ENCODE data around the gene USP40. TPM values are rescaled to one million over a fixed set of nuclear protein-coding genes. Genes with fewer than 3 reads are reported as not detected.

USP40 gene
- total RNA-seq, 2 donors from 2014 or later = 12.9 to 22.4 TPM

DNA sequence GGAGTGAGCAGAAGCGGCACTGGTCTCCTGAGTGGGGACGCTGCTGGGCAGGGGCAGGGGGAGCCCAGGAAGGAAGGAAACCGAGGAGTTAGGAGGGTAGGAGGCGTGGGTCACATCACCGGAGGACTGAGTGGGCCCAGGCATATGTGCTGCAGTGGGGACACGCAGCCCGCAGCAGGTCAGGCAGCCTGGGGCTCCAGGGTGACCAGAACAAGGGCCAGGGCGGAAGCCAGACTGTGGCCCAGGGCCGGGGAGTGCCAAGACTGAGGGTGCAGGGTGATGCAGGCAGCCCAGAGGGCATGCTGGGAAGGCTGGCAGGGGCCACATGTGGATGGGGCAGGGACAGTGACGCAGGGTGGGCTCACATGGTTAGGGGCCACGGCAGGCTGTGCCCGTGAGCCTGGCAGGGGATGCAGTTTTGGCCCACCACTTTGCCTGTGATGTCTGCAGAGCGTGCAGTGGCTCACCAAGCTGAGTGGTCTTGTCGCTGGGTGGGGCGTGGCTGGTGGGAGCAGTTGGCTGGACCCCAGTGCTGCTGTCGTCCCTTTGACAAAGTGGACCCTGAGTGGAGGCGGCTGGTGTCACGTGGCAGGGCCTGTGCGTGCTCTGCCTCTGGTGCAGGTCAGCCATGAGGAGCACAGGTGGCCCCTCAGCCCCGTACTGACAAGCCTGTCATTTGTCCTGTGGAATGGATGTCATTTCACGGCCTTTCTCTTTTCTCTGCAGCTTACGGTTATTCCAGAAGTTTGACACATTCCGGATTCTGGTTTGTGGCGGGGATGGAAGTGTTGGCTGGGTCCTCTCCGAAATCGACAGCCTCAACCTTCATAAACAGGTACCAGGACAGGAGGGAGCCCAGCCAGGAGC, 125.2 kb downstream of the USP40 start:
- Histone ChIP-seq H3K9me3 (ENCODE audit: control insufficient read depth, low read length) (no peaks in the 10 kb centered on the region), H3K4me3 (ENCODE audit: low read length) (no peak overlapping the region), H3K9ac (ENCODE audit: extremely low read depth, low read length, poor library complexity, severe bottlenecking) (no peak overlapping the region), H3K27ac (ENCODE audit: low read depth, low read length) (no peak overlapping the region), H3K27me3 (ENCODE audit: control insufficient read depth, insufficient read depth, low read length, poor library complexity, severe bottlenecking) (no peaks in the 10 kb centered on the region), H3K36me3 (ENCODE audit: control insufficient read depth, insufficient read depth, low read length) (peaks cover 7% of the 10 kb centered on the region), H3K4me1 (ENCODE audit: control insufficient read depth, insufficient read depth, low read length) (no peaks in the 10 kb centered on the region)
- no peak overlapping the region for H3K4me3 Mint-ChIP-seq
- H3K36me3 Mint-ChIP-seq (ENCODE audit: low read depth) = peaks cover 32% of the 10 kb centered on the region
- 92 to 95% methylated on average over 21 to 26 of the region's 26 CpGs for WGBS, 2 experiments (ENCODE audit: insufficient coverage in 1 of 2, insufficient read length in 1 of 2)
- no peaks in the 10 kb centered on the region for H3K27me3 Mint-ChIP-seq (ENCODE audit: insufficient read depth)
- no peaks in the 10 kb centered on the region for H3K4me1 Mint-ChIP-seq
- H3K9me3 Mint-ChIP-seq = no peaks in the 10 kb centered on the region
- DNase-seq = peak; percentile 37
- TF ChIP-seq, protein P1, sequence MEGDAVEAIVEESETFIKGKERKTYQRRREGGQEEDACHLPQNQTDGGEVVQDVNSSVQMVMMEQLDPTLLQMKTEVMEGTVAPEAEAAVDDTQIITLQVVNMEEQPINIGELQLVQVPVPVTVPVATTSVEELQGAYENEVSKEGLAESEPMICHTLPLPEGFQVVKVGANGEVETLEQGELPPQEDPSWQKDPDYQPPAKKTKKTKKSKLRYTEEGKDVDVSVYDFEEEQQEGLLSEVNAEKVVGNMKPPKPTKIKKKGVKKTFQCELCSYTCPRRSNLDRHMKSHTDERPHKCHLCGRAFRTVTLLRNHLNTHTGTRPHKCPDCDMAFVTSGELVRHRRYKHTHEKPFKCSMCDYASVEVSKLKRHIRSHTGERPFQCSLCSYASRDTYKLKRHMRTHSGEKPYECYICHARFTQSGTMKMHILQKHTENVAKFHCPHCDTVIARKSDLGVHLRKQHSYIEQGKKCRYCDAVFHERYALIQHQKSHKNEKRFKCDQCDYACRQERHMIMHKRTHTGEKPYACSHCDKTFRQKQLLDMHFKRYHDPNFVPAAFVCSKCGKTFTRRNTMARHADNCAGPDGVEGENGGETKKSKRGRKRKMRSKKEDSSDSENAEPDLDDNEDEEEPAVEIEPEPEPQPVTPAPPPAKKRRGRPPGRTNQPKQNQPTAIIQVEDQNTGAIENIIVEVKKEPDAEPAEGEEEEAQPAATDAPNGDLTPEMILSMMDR (conservative IDR thresholded peaks at IDR 0.05) = no peak
- peak overlapping the region; percentile 15 for H3K27ac Mint-ChIP-seq

GRCh38 chr2:233440714-233441113, 125.9 kb downstream of the USP40 start:
- Mint-ChIP-seq H3K27ac (peak overlapping the region; percentile 15), H3K27me3 (ENCODE audit: insufficient read depth) (no peaks in the 10 kb centered on the region), H3K36me3 (ENCODE audit: low read depth) (peaks cover 32% of the 10 kb centered on the region), H3K9me3 (no peaks in the 10 kb centered on the region), H3K4me1 (no peaks in the 10 kb centered on the region), H3K4me3 (no peak overlapping the region)
- H3K36me3 ChIP-seq (ENCODE audit: control insufficient read depth, insufficient read depth, low read length) = peaks cover 7% of the 10 kb centered on the region
- H3K27ac ChIP-seq (ENCODE audit: low read depth, low read length) = no peak overlapping the region
- no peaks in the 10 kb centered on the region for H3K4me1 ChIP-seq (ENCODE audit: control insufficient read depth, insufficient read depth, low read length)
- WGBS, 2 experiments (ENCODE audit: insufficient coverage in 1 of 2, insufficient read length in 1 of 2) = 93 to 100% methylated on average over 4 to 9 of the region's 9 CpGs
- H3K27me3 ChIP-seq (ENCODE audit: control insufficient read depth, insufficient read depth, low read length, poor library complexity, severe bottlenecking) = no peaks in the 10 kb centered on the region
- TF ChIP-seq, protein P1 (conservative IDR thresholded peaks at IDR 0.05) = no peak
- H3K4me3 ChIP-seq (ENCODE audit: low read length) = no peak overlapping the region
- no peaks in the 10 kb centered on the region for H3K9me3 ChIP-seq (ENCODE audit: control insufficient read depth, low read length)
- no peak overlapping the region for H3K9ac ChIP-seq (ENCODE audit: extremely low read depth, low read length, poor library complexity, severe bottlenecking)
- DNase-seq = no peak

GRCh38 chr2:233440314-233440713, 126.3 kb downstream of the USP40 start:
- no peaks in the 10 kb centered on the region for H3K4me1 Mint-ChIP-seq
- no peak overlapping the region for H3K27ac ChIP-seq (ENCODE audit: low read depth, low read length)
- no peaks in the 10 kb centered on the region for H3K27me3 Mint-ChIP-seq (ENCODE audit: insufficient read depth)
- H3K36me3 Mint-ChIP-seq (ENCODE audit: low read depth) = peaks cover 31% of the 10 kb centered on the region
- peak overlapping the region; percentile 15 for H3K27ac Mint-ChIP-seq
- H3K27me3 ChIP-seq (ENCODE audit: control insufficient read depth, insufficient read depth, low read length, poor library complexity, severe bottlenecking) = no peaks in the 10 kb centered on the region
- no peaks in the 10 kb centered on the region for H3K4me1 ChIP-seq (ENCODE audit: control insufficient read depth, insufficient read depth, low read length)
- H3K9ac ChIP-seq (ENCODE audit: extremely low read depth, low read length, poor library complexity, severe bottlenecking) = no peak overlapping the region
- H3K9me3 ChIP-seq (ENCODE audit: control insufficient read depth, low read length) = no peaks in the 10 kb centered on the region
- no peak for DNase-seq
- peaks cover 7% of the 10 kb centered on the region for H3K36me3 ChIP-seq (ENCODE audit: control insufficient read depth, insufficient read depth, low read length)
- H3K9me3 Mint-ChIP-seq = no peaks in the 10 kb centered on the region
- 94% methylated on average over 9 to 17 of the region's 17 CpGs for WGBS, 2 experiments (ENCODE audit: insufficient coverage in 1 of 2, insufficient read length in 1 of 2)
- H3K4me3 ChIP-seq (ENCODE audit: low read length) = no peak overlapping the region
- TF ChIP-seq, protein P1 (conservative IDR thresholded peaks at IDR 0.05) = no peak
- no peak overlapping the region for H3K4me3 Mint-ChIP-seq

All from endodermal cell (in vitro differentiated cells).